Fibroblast of villous mesenchyme (primary cell): ENCODE results near the gene WDR73. TPM values are rescaled to one million over a fixed set of nuclear protein-coding genes. Genes with fewer than 3 reads are reported as not detected.

Source experiments
- DNase-seq: peaks from one replicate; pipeline ENCODE4 v3.0.0-alpha.2; 2010; ENCODE audit warnings: low read depth
- H3K4me3 ChIP-seq: 2 replicates; pipeline ENCODE4 v1.5.1; 2011; ENCODE audit warnings: low read depth, mild to moderate bottlenecking, low read length
- CTCF ChIP-seq: IDR thresholded peaks from 2 replicates; pipeline ENCODE4 v1.5.1; 2012; ENCODE audit warnings: low read depth, mild to moderate bottlenecking, low read length; ENCODE audit not compliant: insufficient read depth
- total RNA-seq: library from RNA; depleted of rRNA; stranded (reverse); fragments of >200 nt; gene quantifications from 2 replicates; pipeline ENCODE4 v1.2.3, GENCODE V29; 2012

The WDR73 gene
- total RNA-seq, 1 donor: 47.5 TPM

GRCh38 chr15:84591815-84592214, 62.3 kb downstream of the WDR73 start:
- H3K4me3 ChIP-seq: no peak overlapping the region
- TF ChIP-seq CTCF: no peak
- DNase-seq: no peak

GRCh38 chr15:84590406-84590805, 63.7 kb downstream of the WDR73 start:
- H3K4me3 ChIP-seq: no peak overlapping the region
- TF ChIP-seq CTCF: no peak
- DNase-seq: no peak

Other genes starting within 250 kb of the WDR73 start
- 5.6 and 7.1 TPM in 2 replicates for gene ZSCAN2, start 53.3 kb downstream of the WDR73 start, total RNA-seq
- 1.7 and 1.9 TPM in 2 replicates for gene NMB, start 3.9 kb upstream of the WDR73 start, total RNA-seq
- gene SEC11A, start 61.9 kb upstream of the WDR73 start, total RNA-seq: 170 and 225 TPM in 2 replicates
- 9.7 and 11.2 TPM in 2 replicates for gene ZNF592, start 94.3 kb upstream of the WDR73 start, total RNA-seq
- 0.86 and 1.3 TPM in 2 replicates for gene ALPK3, start 163.1 kb upstream of the WDR73 start, total RNA-seq
- gene SLC28A1, start 230.4 kb upstream of the WDR73 start, total RNA-seq: not detected in 2 replicates